Hematopoietic multipotent progenitor cell treated with erythropoietin and hydrocortisone succinate and interleukin-3 and kit ligand, for 8 days (in vitro differentiated cells): ENCODE data around the gene BBS4.
"Not testable (repeated sequence)": the region's sequence is repeated elsewhere in the genome, so short reads cannot be mapped to it uniquely, and the experiment has no call there.

Experiments used
- DNase-seq: peaks from one replicate; pipeline ENCODE4 v3.0.0-alpha.2; 2015

Gene BBS4

DNA sequence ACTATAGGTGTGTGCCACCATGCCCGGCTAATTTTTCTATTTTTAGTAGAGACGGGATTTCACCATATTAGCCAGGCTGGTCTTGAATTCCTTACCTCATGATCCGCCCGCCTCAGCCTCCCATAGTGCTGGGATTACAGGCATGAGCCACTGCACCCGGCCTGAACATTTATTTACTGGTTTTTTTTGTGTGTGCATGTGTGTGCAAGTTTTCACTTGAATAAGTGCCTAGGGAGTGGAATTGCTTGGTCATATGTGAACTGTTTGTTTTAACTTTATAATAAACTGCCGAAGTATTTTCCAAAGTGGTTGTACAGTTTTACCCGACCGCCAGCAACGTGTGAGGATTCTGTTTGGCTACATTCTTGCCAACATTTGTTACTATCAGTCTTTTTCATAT is 14.1 kb downstream of the BBS4 start:
- DNase-seq = no peak

DNA sequence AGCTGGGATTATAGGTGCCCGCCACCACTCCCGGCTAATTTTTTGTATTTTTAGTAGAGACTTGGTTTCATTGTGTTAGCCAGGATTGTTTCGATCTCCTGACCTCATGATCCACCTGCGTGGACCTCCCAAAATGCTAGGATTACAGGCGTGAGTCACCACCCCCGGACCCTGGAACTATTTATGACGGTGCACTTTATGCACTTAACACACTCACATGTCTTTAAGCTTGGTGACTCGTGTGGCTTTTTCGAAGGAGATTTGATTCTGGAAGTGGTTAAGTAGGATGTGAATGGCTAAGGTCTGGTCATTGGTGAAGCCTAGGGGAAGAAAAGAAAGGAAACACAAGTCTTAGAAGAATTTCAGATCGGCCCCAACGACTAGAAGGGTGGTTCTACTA is 20.3 kb downstream of the BBS4 start:
- DNase-seq = no peak

DNA sequence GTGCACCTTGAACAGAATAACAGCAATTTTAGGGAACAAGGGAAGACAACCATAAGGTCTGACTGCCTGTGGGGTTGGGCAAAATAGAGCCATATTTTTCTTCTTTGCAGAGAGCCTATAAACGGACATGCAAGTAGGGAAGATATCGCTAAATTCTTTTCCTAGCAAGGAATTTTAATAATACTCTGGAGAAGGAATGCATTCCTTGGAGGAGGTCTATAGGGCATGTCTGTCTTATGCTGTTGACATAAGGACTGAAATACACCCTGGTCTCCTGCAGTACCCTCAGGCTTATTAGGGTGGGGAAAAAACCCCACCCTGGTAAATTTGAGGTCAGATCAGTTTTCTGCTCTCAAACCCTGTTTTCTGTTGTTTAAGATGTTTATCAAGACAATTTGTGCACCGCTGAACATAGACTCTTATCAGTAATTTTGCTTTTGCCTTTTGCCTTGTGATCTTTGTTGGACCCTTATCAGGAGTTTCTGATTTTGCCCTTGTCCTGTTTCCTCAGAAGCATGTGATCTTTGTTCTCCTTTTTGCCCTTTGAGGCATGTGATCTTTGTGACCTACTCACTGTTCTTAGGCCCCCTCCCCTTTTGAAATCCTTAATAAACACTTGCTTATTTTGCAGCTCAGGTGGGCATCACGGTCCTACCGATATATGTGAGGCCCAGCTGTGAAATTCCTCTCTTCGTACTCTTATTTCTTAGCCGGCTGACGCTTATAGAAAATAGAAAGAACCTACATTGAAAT is 22.7 kb downstream of the BBS4 start:
- DNase-seq = not testable (repeated sequence)

DNA sequence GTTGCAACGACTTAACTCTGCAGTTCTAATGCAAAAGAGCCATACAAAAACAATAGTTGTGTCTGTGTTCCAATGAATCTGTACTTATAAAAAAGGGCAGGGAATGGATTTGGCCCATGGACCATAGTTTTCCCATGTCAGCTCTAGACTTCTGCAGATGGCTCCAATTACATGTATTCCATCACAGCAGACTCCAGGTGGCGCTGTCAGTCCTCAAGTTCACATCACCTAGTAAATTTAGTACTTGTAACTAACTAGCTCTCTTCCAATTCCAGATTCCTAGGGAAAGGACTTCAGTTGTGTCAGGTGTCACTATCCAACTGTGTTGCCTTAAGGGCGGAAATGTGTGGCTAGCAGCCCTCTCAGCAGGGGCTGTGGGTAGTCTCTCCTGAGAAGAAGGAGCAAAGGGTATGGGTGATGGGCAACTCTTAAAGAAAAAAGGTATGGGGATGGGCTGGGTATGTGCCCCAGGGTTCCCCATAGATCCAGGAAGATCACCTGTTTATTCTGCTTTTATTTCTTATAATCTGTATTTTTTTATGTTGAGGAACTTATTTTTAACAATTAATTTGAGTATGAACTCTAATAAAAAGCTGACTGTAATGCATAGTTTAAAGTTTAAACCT is 36.2 kb downstream of the BBS4 start:
- DNase-seq = peak; percentile 76

DNA sequence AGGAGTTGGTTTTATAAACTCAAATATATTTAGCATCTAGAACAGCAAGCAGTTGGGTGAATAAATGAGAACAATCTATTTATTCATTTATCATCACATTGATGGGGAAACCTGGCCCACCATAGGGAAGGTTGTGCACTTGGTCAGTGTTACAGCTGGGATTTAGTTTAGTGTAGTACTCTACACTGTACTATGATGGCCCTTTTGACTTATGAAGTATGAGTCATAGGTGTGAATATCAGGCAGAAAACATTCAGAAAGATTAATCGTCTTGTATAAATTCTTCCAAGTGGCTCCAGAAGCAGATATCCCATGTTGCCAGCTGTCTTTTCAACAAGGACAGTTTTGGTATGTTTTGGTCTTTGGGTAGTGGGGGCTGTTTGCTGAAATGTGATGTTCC is 38.0 kb downstream of the BBS4 start:
- no peak for DNase-seq

- no peak for DNase-seq
Measured at GRCh38 chr15:72725446-72725845, 39.4 kb downstream of the BBS4 start.

DNA sequence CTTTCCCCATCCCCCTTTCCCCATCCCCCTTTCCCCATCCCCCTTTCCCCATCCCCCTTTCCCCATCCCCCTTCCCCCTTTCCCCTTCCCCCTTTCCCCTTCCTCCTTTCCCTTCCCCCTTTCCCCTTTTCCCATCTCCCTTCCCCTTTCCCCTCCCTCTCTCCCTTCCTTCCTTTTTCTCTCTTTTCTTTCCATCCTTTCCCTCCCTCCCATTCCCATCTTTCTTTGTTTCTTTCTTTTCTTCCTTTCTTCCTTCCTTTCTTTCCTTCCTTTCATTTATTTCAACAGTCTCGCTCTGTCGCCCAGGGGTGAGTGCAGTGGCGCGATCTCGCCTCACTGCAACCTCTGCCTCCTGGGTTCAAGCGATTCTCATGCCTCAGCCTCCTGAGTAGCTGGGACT is 39.8 kb downstream of the BBS4 start:
- DNase-seq = not testable (repeated sequence)

- no peak for DNase-seq
Measured at GRCh38 chr15:72727154-72727553, 41.1 kb downstream of the BBS4 start.

DNA sequence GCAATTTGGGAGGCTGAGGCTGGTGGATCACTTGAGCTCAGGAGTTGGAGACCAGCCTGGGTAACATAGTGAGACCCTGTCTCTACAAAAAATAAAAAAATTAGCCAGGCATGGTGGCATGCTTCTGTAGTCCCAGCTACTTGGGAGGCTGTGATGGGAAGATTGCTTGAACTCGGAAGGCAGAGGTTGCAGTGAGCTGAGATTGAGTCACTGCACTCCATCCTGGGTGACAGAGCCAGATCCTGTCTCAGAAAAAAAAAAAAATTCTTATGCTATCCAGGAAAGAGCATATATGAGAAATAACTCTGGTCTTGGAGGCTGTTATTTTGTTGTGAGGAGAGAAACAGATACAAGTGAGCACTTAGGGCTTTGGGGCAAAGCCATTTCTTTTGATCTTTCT is 42.2 kb downstream of the BBS4 start:
- not testable (repeated sequence) for DNase-seq

DNA sequence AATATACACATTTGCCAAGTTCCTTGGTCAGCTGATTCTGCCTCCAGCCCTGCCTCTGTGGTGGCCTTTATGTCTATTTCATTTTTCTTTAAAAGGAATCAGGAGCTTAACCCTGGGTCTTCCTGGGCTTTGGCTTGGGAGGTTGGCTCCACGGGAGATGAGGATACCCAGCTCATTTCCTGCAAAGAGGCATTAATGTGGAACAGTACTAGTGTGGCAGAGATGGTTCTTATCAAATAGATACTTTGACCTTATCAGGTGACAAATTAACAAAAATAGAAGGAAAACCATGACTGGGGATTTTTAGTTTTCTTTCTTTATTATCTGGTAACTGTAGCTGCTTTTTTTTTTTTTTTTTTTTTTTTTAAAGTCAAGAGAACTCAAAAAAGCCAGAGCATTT is 42.8 kb downstream of the BBS4 start:
- DNase-seq = no peak

DNA sequence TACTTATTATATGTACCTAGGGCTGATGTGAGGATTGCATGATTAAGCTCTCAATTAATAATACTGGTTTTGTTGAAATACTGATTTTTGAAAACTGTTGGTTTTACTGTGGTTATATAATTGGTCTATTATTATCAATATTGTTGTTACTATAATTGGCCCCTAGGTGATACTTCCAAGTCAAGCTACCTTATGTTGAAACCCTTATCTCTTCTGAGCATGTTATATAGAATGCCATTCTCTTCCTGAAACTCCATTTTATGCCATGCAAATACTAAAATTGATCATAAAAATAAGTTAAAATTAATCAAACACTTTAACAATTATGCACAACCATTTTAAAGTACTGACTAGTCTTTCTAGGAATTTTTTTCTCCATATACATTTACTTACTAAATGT is 46.1 kb downstream of the BBS4 start:
- DNase-seq = no peak

- DNase-seq = peak; percentile 81
Measured at GRCh38 chr15:72732516-72732915, 46.5 kb downstream of the BBS4 start.

- no peak for DNase-seq
Measured at GRCh38 chr15:72733941-72734738, 48.1 kb downstream of the BBS4 start.

DNA sequence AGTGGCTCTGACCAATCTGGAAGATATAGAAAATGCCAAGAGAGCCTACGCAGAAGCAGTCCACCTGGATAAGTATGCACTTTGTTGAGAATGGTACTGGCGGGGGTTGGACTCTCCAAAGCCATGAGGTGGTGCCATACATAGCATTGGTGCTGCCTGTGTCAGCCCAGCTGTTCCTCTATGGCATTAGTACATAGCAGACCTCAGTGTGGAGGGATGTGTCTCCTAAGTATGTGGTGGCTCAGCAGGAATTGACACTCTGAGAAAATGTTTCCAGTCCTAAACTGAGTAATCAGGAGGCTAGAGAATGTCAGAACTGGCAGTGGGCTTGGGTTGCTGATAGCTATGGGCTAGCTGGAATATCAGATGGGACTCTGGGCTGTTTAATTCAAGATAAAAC is 49.1 kb downstream of the BBS4 start:
- DNase-seq = no peak

DNA sequence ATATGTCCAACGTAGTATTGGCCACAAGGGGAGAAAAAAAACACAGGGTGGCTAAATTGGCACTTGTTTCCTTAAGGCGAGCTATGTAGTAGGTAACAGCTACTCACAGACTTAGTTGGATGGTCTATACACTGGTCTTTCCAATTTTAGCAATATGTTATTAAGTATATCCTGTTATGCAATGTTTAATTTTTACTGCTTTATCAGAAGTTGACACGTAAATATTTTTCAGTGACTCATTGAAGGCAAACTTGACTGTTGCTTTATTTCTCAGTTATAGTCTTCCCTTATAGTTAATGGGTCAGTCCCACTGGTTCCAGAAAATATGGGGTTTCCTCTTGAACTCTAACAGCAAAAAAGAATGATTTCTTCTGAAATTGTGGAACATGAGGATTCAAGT is 51.1 kb downstream of the BBS4 start:
- DNase-seq = no peak

- no peak for DNase-seq
Measured at GRCh38 chr15:72737723-72738122, 51.7 kb downstream of the BBS4 start.

DNA sequence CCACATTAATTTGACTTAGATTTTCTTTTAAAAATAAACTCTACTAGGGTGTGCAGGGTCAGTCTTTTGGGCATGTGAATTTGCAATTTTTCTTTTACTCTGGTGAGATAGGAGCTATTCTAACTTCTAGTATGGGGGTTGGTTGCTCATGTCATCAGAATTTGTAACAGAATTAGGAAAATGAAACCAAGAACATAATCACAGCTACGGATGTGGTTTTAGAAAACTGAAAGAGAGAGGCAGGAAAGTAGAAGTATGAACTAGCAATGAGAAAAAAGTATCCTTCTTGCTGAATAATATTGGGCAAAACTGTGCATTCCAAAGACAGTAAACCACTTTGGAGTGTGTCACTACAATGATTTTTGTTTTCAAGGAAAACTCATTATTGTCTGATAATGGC is 54.2 kb downstream of the BBS4 start:
- DNase-seq = no peak

DNA sequence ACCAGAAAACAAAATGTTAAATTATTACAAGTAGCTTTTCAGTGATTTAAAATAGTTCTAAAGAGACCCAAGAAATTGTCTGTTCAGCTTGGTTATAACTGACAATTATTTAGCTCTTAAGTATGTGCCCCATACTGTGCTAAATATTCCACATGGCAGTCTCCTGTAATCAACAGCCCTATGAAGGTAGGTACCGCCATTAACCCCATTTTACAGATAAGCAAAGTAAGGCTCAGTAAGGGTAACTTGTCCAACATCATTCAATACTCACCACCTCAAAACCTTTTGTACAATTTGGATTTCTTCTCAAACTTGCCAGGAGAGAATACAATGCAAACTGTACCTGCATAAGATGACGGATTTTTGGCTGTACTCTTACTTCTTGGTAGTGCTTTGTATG is 63.7 kb downstream of the BBS4 start:
- no peak for DNase-seq

DNA sequence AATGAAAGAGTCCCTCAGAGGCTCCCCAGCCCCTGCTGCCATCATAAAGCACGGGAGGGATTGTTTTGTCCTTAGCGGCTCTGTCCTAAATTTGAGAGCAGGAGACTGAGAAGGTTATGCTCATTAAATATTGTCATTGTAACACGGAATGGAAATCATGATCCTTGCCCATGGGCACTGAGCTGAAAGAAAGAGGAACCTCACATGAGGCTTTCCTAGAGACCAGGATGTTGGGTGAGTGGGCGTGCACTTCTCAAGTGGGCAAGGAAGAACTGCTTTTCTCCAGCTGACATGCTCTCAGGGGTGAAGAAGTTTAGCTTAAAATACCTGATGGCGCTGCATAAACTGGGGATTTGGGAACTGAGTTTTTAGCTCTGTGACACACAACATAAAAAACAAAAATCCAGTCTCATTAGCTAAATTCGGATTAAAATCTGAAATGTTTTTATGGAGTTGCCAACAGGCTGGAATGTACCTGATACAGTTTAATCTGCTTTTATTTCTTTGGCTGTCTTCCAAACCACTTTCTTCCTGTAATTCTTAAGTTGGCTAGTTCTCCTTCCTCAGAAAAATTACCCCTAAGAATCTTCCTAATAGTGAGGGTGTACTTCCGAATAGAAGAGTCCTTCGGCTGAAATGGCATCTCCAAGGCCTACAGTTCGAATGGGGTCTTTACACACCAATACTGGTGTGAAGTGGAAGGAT is 65.9 kb downstream of the BBS4 start:
- peak; percentile 44 for DNase-seq

- DNase-seq = no peak
Measured at GRCh38 chr15:72754096-72754495, 68.1 kb downstream of the BBS4 start.

DNA sequence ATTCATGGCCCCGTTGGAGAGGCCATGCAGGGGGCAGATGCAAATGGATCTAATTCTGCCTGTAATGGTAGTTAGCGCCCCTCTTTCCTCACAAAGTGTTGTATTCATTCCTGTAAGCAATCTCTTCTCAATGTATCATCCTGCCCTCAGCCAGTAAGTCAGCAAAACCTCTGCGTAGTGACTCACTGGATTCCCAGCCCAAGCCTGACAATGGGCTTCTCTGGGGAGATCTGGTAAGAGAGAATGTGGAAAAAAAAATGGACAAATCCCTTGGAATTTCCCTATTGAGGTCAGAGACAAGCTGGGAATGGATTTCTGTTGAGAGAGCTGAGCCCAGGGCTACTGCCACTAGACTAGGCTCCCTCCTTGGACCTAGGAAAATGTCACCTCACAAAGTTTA is 72.2 kb downstream of the BBS4 start:
- no peak for DNase-seq

DNA sequence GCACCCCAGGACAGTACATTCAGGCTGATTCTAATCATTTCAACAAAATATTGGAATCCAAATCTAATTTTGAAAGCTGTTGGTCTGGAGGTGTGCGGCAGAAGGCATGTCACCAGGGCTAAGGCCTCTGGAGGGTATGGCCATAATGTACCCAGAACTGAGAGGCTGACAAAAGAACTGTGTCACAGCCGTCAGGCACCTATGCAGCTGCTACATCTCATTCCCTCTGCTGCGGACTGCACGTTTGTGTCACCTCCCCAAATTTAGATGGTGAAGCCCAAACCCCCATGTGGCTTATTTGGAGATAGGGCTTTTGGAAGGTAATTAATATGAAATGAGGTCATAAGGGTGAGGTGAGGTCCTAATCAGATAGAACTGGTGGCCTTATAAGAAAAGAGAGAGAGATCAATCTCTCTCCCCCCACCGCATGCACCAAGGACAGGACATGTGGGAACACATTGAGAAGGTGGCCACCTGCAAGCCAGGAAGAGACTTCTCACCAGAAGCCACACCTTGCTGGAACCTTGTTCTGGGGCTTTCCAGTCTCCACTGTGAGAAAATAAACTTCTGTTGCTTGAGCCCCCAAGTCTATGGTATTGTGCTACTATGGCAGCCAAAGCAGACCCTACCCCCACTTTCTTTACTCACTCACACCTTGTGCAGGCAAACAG is 74.7 kb downstream of the BBS4 start:
- DNase-seq = no peak

GRCh38 chr15:72764656-72765055 is 78.6 kb downstream of the BBS4 start:
- no peak for DNase-seq
